Gastroesophageal sphincter (tissue), 4 donors: ENCODE data around the gene TBX1. TPM values are rescaled to one million over a fixed set of nuclear protein-coding genes. Genes with fewer than 3 reads are reported as not detected.
"Not testable (repeated sequence)": the region's sequence is repeated elsewhere in the genome, so short reads cannot be mapped to it uniquely, and the experiment has no call there.

Experiments
- ATAC-seq: fragments of 150-250 bp; one replicate; pipeline ENCODE4 v1.9.1; 2016; ENCODE audit warnings: mild to moderate bottlenecking, moderate library complexity
- H3K27ac ChIP-seq, 4 donors: fragments of 200-600 bp; sonication (generic) in 3 of 4; 1 replicate in 3 of 4; 2 replicates in 1 of 4; pipeline ENCODE4 v1.5.1; 2016 to 2019
- H3K27me3 ChIP-seq: fragments of 200-600 bp; sonication (generic); one replicate; pipeline ENCODE4 v1.5.1; 2019
- H3K36me3 ChIP-seq, 2 donors: fragments of 200-600 bp; sonication (generic); one replicate each; pipeline ENCODE4 v1.5.1; 2019; ENCODE audit warnings: control low read depth in 1 of 2
- H3K4me1 ChIP-seq, 3 donors: fragments of 200-600 bp; sonication (generic); 1 replicate in 2 of 3; 2 replicates in 1 of 3; pipeline ENCODE4 v1.5.1; 2016 to 2019; ENCODE audit warnings: control low read depth in 2 of 3
- H3K4me3 ChIP-seq, 2 donors: fragments of 200-600 bp; sonication (generic); one replicate each; pipeline ENCODE4 v1.5.1; 2019; ENCODE audit warnings: mild to moderate bottlenecking in 1 of 2, moderate library complexity in 1 of 2
- H3K9me3 ChIP-seq, 3 donors: fragments of 200-600 bp; sonication (generic); one replicate each; pipeline ENCODE4 v1.5.1; 2017 to 2019; ENCODE audit warnings: control low read depth in 2 of 3
- EP300 ChIP-seq: sonication (generic); formaldehyde crosslinking; IDR thresholded peaks from one replicate; pipeline ENCODE4 v1.6.1; 2017; ENCODE audit warnings: antibody characterized with exemption, mild to moderate bottlenecking
- POLR2A ChIP-seq, 2 donors: fragments of 450-650 bp; IDR thresholded peaks; one replicate each; pipeline ENCODE4 v1.6.1; 2017; ENCODE audit warnings: antibody characterized with exemption in 2 of 2, mild to moderate bottlenecking in 2 of 2, moderate library complexity in 1 of 2
- POLR2AphosphoS5 ChIP-seq: sonication (generic); formaldehyde crosslinking; IDR thresholded peaks from one replicate; pipeline ENCODE4 v1.6.1; 2017; ENCODE audit warnings: antibody characterized with exemption
- WGBS, 2 donors: methylation state at CpG; one replicate each; pipeline ENCODE4 v1.1.5; 2018; ENCODE audit warnings: low coverage in 1 of 2; 5-methylcytosine and 5-hydroxymethylcytosine counted together
- total RNA-seq, 4 donors: library from RNA; depleted of rRNA; stranded (reverse); fragments of >200 nt; gene quantifications; one replicate each; pipeline ENCODE4 v1.1.0, GENCODE V29; 2016
- TF ChIP-seq, protein P1 (sequence below), 4 experiments: fragments of 200-600 bp in 2 of 4; fragments of 450-650 bp in 2 of 4; sonication (generic) in 1 of 4; IDR thresholded peaks; one replicate each; pipeline ENCODE4 v1.5.1; 2017 to 2019; ENCODE audit warnings: antibody characterized with exemption in 4 of 4, mild to moderate bottlenecking in 2 of 4, moderate library complexity in 2 of 4

The TBX1 gene
- total RNA-seq, 4 donors from 2014 or later, result 0.31 to 2.7 (median 1.2) TPM

DNA sequence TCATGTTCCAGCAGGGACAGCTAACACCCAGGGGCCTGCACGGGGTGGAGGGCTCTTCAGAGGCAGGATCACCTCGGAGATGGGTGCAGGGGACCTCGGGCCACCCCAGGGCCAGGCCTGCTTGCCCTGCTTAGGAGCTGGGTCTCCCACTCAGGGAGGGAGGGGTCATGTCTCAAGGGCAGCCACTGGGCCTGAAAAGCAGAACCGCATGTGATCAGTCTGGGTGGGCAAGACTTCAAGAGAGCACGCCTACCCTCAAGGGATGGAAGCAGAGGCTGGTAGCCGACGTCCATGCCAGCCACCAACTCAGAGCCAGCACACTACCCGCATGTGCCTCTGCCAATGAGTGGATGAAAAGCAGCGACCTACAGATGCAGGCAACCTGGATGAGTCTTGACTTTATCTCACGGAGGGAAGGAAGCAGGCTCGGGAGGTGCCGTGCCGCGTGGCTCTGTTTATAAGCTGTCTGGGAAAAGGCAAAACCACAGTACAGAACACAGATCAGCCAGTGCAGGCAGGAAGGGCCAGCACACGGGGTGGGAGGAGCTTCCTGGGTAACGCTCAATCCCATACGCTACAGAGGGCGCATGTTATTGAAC lies 16.0 kb downstream of the TBX1 start:
- WGBS, 2 donors, result 16 to 63% methylated on average over 4 to 9 of the region's 18 CpGs
- no peaks in the 10 kb centered on the region for H3K36me3 ChIP-seq
- peaks cover 0 to 6% (median 0%) of the 10 kb centered on the region in 3 donors for H3K9me3 ChIP-seq
- H3K27me3 ChIP-seq, result peaks cover 83% of the 10 kb centered on the region
- TF ChIP-seq EP300 (no peak), POLR2A (IDR thresholded peaks at IDR 0.05) (no peak), POLR2AphosphoS5 (no peak)
- TF ChIP-seq, protein P1, sequence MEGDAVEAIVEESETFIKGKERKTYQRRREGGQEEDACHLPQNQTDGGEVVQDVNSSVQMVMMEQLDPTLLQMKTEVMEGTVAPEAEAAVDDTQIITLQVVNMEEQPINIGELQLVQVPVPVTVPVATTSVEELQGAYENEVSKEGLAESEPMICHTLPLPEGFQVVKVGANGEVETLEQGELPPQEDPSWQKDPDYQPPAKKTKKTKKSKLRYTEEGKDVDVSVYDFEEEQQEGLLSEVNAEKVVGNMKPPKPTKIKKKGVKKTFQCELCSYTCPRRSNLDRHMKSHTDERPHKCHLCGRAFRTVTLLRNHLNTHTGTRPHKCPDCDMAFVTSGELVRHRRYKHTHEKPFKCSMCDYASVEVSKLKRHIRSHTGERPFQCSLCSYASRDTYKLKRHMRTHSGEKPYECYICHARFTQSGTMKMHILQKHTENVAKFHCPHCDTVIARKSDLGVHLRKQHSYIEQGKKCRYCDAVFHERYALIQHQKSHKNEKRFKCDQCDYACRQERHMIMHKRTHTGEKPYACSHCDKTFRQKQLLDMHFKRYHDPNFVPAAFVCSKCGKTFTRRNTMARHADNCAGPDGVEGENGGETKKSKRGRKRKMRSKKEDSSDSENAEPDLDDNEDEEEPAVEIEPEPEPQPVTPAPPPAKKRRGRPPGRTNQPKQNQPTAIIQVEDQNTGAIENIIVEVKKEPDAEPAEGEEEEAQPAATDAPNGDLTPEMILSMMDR (IDR thresholded peaks at IDR 0.05), result no peak
- no peak overlapping the region for H3K27ac ChIP-seq
- no peak for ATAC-seq
- H3K4me3 ChIP-seq, result no peak overlapping the region
- no peaks in the 10 kb centered on the region for H3K4me1 ChIP-seq

DNA sequence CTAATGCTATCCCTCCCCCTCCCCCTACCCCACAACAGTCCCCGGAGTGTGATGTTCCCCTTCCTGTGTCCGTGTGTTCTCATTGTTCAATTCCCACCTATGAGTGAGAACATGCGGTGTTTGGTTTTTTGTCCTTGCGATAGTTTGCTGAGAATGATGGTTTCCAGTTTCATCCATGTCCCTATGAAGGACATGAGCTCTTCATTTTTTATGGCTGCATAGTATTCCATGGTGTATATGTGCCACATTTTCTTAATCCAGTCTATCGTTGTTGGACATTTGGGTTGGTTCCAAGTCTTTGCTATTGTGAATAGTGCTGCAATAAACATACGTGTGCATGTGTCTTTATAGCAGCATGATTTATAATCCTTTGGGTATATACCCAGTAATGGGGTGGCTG lies 16.6 kb downstream of the TBX1 start:
- H3K36me3 ChIP-seq, H3K4me1 ChIP-seq, ATAC-seq, H3K27ac ChIP-seq, H3K4me3 ChIP-seq: not testable (repeated sequence)
- H3K9me3 ChIP-seq, result peaks cover 0 to 13% (median 0%) of the 10 kb centered on the region in 3 donors
- 71 to 100% methylated on average over 2 to 4 of the region's 6 CpGs for WGBS, 2 donors
- peaks cover 82% of the 10 kb centered on the region for H3K27me3 ChIP-seq

DNA sequence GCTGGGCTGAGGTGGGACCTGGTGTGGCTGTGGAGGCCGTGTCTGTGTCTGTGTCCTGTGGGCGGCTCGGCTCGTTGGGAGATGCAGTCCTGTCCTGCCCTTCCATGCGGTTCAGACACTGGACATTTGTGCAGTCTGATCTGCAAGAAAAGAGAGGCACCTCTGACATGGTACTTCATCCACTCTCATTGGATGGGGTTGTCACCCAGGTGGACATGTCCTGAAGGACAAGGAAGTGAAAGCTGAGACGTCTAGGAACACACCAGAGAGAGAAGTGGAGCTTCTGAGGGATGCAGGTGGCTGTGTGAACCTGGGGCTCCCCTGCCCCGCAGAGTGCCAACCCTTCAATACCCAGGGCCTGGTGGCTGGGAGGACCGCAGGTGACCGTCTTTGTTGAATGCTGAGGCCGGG lies 18.4 kb downstream of the TBX1 start:
- peaks cover 82% of the 10 kb centered on the region for H3K27me3 ChIP-seq
- 83 to 87% methylated on average over 4 to 7 of the region's 10 CpGs for WGBS, 2 donors

DNA sequence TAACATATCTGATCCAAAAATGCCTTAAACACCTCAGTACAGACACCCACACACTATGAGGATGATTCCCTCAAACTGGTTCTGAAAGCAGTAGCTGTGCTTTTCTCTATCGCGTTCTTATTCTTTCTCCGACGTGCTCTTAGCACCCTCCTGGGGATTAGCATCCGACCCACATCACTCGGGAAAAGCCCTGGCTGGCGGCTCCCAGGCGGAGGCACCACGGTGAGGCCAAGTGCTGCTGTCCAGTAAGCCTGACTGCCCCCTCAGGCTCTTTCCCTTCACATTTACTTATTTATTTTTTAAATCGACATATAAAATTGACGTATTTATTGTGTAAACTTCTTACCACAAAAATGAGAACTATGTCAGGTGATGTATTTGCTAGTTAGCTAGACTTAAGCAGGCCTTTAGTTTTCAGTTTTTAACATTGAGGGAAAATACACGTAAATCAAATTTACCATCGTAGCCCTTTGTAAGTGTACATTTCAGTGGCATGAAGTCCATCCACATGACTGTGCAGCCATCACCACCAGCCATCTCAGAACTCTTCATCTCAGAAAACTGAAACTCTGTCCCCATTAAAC lies 19.2 kb downstream of the TBX1 start:
- WGBS, 2 donors, result 35 to 45% methylated on average over 13 of the region's 13 CpGs
- H3K4me1 ChIP-seq, result no peaks in the 10 kb centered on the region
- H3K36me3 ChIP-seq, result no peaks in the 10 kb centered on the region
- no peak for ATAC-seq
- H3K27me3 ChIP-seq, result peaks cover 82% of the 10 kb centered on the region
- no peak overlapping the region for H3K4me3 ChIP-seq
- H3K9me3 ChIP-seq, result peaks cover 0 to 21% (median 0%) of the 10 kb centered on the region in 3 donors
- TF ChIP-seq POLR2AphosphoS5 (no peak), EP300 (no peak), POLR2A (IDR thresholded peaks at IDR 0.05) (no peak)
- TF ChIP-seq, protein P1 (IDR thresholded peaks at IDR 0.05), result no peak
- no peak overlapping the region for H3K27ac ChIP-seq

More for the DNA sequence above, 18.4 kb downstream of the TBX1 start:
- no peaks in the 10 kb centered on the region for H3K36me3 ChIP-seq
- no peak overlapping the region for H3K27ac ChIP-seq
- no peak for ATAC-seq
- no peaks in the 10 kb centered on the region for H3K4me1 ChIP-seq
- H3K9me3 ChIP-seq, result peaks cover 0 to 21% (median 0%) of the 10 kb centered on the region in 3 donors
- TF ChIP-seq POLR2A (IDR thresholded peaks at IDR 0.05) (no peak), POLR2AphosphoS5 (no peak), EP300 (no peak)
- TF ChIP-seq, protein P1 (IDR thresholded peaks at IDR 0.05), result no peak
- no peak overlapping the region for H3K4me3 ChIP-seq

DNA sequence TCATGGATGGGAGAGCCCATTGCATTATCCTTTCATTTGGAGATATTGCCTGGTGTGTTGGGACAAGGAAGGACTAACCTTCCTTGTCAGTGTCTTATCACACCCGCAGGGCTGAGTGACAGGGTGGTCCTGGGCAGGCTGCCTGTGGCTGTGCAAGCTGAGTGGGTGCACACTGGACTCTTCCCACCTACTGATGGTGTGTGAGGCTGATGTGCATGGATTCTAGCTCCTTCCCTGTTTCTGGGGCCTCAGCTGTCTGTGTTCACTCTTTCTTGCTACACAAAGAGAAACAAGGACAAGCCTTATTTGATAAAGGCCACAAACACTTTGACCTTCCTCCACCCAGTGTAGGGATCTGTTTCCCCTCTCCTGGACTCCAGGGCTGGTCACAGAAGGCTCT lies 22.0 kb downstream of the TBX1 start:
- H3K36me3 ChIP-seq, result peaks cover 0 to under 1% of the 10 kb centered on the region in 2 donors
- ATAC-seq, result no peak
- H3K4me1 ChIP-seq, result no peaks in the 10 kb centered on the region
- WGBS, 2 donors, result 50% methylated on average over 1 of the region's 1 CpG; no CpG with 5 or more reads in 1 of the 2 donors
- no peak for TF ChIP-seq POLR2A (IDR thresholded peaks at IDR 0.05)
- no peak for TF ChIP-seq POLR2AphosphoS5
- TF ChIP-seq EP300, result no peak
- TF ChIP-seq, protein P1 (IDR thresholded peaks at IDR 0.05), result no peak
- peaks cover 58% of the 10 kb centered on the region for H3K27me3 ChIP-seq
- no peak overlapping the region for H3K4me3 ChIP-seq
- peaks cover 0 to 21% (median 0%) of the 10 kb centered on the region in 3 donors for H3K9me3 ChIP-seq
- no peak overlapping the region for H3K27ac ChIP-seq
